ENCODE measurements around the gene TMEM255B. TPM values are rescaled to one million over a fixed set of nuclear protein-coding genes. Genes with fewer than 3 reads are reported as not detected.

TMEM255B gene
- total RNA-seq, 1 donor from 2014 or later = 1.5 TPM

- no peak overlapping the region for H3K4me3 Mint-ChIP-seq (ENCODE audit: low read depth)
- DNase-seq (ENCODE audit: low spot score, unreplicated experiment) = no peak
- H3K36me3 Mint-ChIP-seq (ENCODE audit: insufficient read depth) = no peaks in the 10 kb centered on the region
- TF ChIP-seq CTCF (IDR thresholded peaks at IDR 0.05; ENCODE audit: unreplicated experiment) = no peak
- no peak overlapping the region for H3K27ac Mint-ChIP-seq
- H3K9me3 Mint-ChIP-seq (ENCODE audit: low read depth) = peaks cover 6% of the 10 kb centered on the region
- no peaks in the 10 kb centered on the region for H3K4me1 Mint-ChIP-seq (ENCODE audit: low read depth)
- peaks cover 6% of the 10 kb centered on the region for H3K27me3 Mint-ChIP-seq
Observed at GRCh38 chr13:113769106-113769505, 10.1 kb downstream of the TMEM255B start.

- Mint-ChIP-seq H3K36me3 (ENCODE audit: insufficient read depth) (no peaks in the 10 kb centered on the region), H3K9me3 (ENCODE audit: low read depth) (peaks cover 6% of the 10 kb centered on the region), H3K4me1 (ENCODE audit: low read depth) (no peaks in the 10 kb centered on the region), H3K27ac (no peak overlapping the region), H3K27me3 (peaks cover 6% of the 10 kb centered on the region), H3K4me3 (ENCODE audit: low read depth) (no peak overlapping the region)
- TF ChIP-seq CTCF (IDR thresholded peaks at IDR 0.05; ENCODE audit: unreplicated experiment) = no peak
- DNase-seq (ENCODE audit: low spot score, unreplicated experiment) = no peak
Observed at GRCh38 chr13:113769881-113770280, 10.9 kb downstream of the TMEM255B start.

- no peaks in the 10 kb centered on the region for H3K4me1 Mint-ChIP-seq (ENCODE audit: low read depth)
- H3K9me3 Mint-ChIP-seq (ENCODE audit: low read depth) = peaks cover 6% of the 10 kb centered on the region
- no peak overlapping the region for H3K4me3 Mint-ChIP-seq (ENCODE audit: low read depth)
- no peak for DNase-seq (ENCODE audit: low spot score, unreplicated experiment)
- H3K36me3 Mint-ChIP-seq (ENCODE audit: insufficient read depth) = no peaks in the 10 kb centered on the region
- peaks cover 6% of the 10 kb centered on the region for H3K27me3 Mint-ChIP-seq
- H3K27ac Mint-ChIP-seq = no peak overlapping the region
- no peak for TF ChIP-seq CTCF (IDR thresholded peaks at IDR 0.05; ENCODE audit: unreplicated experiment)
Observed at GRCh38 chr13:113770441-113770840, 11.4 kb downstream of the TMEM255B start.

GRCh38 chr13:113770937-113771336 is 11.9 kb downstream of the TMEM255B start:
- Mint-ChIP-seq H3K9me3 (ENCODE audit: low read depth) (peaks cover 6% of the 10 kb centered on the region), H3K27ac (no peak overlapping the region), H3K27me3 (peaks cover 6% of the 10 kb centered on the region), H3K4me1 (ENCODE audit: low read depth) (no peaks in the 10 kb centered on the region), H3K36me3 (ENCODE audit: insufficient read depth) (no peaks in the 10 kb centered on the region), H3K4me3 (ENCODE audit: low read depth) (no peak overlapping the region)
- no peak for DNase-seq (ENCODE audit: low spot score, unreplicated experiment)
- no peak for TF ChIP-seq CTCF (IDR thresholded peaks at IDR 0.05; ENCODE audit: unreplicated experiment)

- peaks cover 6% of the 10 kb centered on the region for H3K27me3 Mint-ChIP-seq
- H3K4me3 Mint-ChIP-seq (ENCODE audit: low read depth) = no peak overlapping the region
- no peak for TF ChIP-seq CTCF (IDR thresholded peaks at IDR 0.05; ENCODE audit: unreplicated experiment)
- DNase-seq (ENCODE audit: low spot score, unreplicated experiment) = no peak
- H3K27ac Mint-ChIP-seq = no peak overlapping the region
- H3K4me1 Mint-ChIP-seq (ENCODE audit: low read depth) = no peaks in the 10 kb centered on the region
- peaks cover 6% of the 10 kb centered on the region for H3K9me3 Mint-ChIP-seq (ENCODE audit: low read depth)
- H3K36me3 Mint-ChIP-seq (ENCODE audit: insufficient read depth) = no peaks in the 10 kb centered on the region
Observed at GRCh38 chr13:113771709-113772331, 12.8 kb downstream of the TMEM255B start.
